Measurements from ENCODE around the gene ANKRD23. TPM values are rescaled to one million over a fixed set of nuclear protein-coding genes. Genes with fewer than 3 reads are reported as not detected.

Gene ANKRD23
- polyA plus RNA-seq, 1 donor from 2014 or later, result 12.1 TPM

DNA sequence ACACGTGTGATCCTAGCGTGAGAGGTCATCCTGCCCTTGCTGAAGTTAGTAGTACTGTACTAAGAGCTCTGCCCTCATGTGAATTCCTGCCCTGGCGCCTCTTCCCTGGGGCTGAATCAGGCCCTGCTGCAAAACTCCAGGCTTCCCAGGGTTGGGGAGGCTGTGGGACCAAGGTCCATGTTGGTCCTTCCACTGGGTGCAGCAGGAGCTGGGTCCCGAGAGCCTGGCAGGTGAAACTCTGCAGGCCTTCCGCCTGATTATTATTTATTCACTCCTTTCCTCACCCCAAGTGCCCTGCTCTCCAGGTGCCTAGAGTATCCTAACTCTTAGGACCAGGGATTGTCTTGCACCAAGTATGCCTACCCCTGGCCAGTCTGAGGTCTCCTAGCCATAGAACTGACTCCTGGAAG, 33.0 kb downstream of the ANKRD23 start:
- Histone ChIP-seq H4K20me1 (ENCODE audit: insufficient read depth) (no peaks in the 10 kb centered on the region), H3K79me2 (replicated peaks; ENCODE audit: insufficient read depth, low read length) (no peaks in the 10 kb centered on the region), H2AFZ (ENCODE audit: low read depth, low read length) (no peak overlapping the region), H3K4me2 (ENCODE audit: low read length) (no peak overlapping the region), H3F3A (ENCODE audit: insufficient read depth, low read length, poor library complexity, severe bottlenecking) (no peaks in the 10 kb centered on the region), H3K9ac (ENCODE audit: low read length) (no peak overlapping the region), H3K27ac (ENCODE audit: low read length) (no peak overlapping the region), H3K4me3 (ENCODE audit: low read length) (no peak overlapping the region), H3K9me2 (ENCODE audit: insufficient read depth, low read length) (no peaks in the 10 kb centered on the region), H3K9me3 (ENCODE audit: low read length) (no peaks in the 10 kb centered on the region), H3K27me3 (ENCODE audit: insufficient read depth, low read depth, low read length) (no peaks in the 10 kb centered on the region), H3K36me3 (ENCODE audit: insufficient read depth, low read length) (no peaks in the 10 kb centered on the region)
- TF ChIP-seq POLR2AphosphoS5 (IDR thresholded peaks at IDR 0.05), result no peak
- no peak for TF ChIP-seq EP300 (conservative IDR thresholded peaks at IDR 0.05; ENCODE audit: poor library complexity, severe bottlenecking)
- no peak for TF ChIP-seq EZH2 (IDR thresholded peaks at IDR 0.05; ENCODE audit: borderline replicate concordance, insufficient read depth, low read length, poor library complexity, severe bottlenecking)
- TF ChIP-seq, protein P1, sequence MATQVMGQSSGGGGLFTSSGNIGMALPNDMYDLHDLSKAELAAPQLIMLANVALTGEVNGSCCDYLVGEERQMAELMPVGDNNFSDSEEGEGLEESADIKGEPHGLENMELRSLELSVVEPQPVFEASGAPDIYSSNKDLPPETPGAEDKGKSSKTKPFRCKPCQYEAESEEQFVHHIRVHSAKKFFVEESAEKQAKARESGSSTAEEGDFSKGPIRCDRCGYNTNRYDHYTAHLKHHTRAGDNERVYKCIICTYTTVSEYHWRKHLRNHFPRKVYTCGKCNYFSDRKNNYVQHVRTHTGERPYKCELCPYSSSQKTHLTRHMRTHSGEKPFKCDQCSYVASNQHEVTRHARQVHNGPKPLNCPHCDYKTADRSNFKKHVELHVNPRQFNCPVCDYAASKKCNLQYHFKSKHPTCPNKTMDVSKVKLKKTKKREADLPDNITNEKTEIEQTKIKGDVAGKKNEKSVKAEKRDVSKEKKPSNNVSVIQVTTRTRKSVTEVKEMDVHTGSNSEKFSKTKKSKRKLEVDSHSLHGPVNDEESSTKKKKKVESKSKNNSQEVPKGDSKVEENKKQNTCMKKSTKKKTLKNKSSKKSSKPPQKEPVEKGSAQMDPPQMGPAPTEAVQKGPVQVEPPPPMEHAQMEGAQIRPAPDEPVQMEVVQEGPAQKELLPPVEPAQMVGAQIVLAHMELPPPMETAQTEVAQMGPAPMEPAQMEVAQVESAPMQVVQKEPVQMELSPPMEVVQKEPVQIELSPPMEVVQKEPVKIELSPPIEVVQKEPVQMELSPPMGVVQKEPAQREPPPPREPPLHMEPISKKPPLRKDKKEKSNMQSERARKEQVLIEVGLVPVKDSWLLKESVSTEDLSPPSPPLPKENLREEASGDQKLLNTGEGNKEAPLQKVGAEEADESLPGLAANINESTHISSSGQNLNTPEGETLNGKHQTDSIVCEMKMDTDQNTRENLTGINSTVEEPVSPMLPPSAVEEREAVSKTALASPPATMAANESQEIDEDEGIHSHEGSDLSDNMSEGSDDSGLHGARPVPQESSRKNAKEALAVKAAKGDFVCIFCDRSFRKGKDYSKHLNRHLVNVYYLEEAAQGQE (IDR thresholded peaks at IDR 0.05; ENCODE audit: borderline replicate concordance), result no peak
- no peak for TF ChIP-seq TAF1 (IDR thresholded peaks at IDR 0.05; ENCODE audit: low read depth)
- TF ChIP-seq SMC3 (conservative IDR thresholded peaks at IDR 0.05; ENCODE audit: poor library complexity), result no peak
- TF ChIP-seq, protein P2, sequence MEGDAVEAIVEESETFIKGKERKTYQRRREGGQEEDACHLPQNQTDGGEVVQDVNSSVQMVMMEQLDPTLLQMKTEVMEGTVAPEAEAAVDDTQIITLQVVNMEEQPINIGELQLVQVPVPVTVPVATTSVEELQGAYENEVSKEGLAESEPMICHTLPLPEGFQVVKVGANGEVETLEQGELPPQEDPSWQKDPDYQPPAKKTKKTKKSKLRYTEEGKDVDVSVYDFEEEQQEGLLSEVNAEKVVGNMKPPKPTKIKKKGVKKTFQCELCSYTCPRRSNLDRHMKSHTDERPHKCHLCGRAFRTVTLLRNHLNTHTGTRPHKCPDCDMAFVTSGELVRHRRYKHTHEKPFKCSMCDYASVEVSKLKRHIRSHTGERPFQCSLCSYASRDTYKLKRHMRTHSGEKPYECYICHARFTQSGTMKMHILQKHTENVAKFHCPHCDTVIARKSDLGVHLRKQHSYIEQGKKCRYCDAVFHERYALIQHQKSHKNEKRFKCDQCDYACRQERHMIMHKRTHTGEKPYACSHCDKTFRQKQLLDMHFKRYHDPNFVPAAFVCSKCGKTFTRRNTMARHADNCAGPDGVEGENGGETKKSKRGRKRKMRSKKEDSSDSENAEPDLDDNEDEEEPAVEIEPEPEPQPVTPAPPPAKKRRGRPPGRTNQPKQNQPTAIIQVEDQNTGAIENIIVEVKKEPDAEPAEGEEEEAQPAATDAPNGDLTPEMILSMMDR (IDR thresholded peaks at IDR 0.05; ENCODE audit: poor library complexity, severe bottlenecking), result no peak
- TF ChIP-seq RAD21 (conservative IDR thresholded peaks at IDR 0.05), result no peak
- TF ChIP-seq MXI1 (conservative IDR thresholded peaks at IDR 0.05; ENCODE audit: poor library complexity, severe bottlenecking), result no peak

DNA sequence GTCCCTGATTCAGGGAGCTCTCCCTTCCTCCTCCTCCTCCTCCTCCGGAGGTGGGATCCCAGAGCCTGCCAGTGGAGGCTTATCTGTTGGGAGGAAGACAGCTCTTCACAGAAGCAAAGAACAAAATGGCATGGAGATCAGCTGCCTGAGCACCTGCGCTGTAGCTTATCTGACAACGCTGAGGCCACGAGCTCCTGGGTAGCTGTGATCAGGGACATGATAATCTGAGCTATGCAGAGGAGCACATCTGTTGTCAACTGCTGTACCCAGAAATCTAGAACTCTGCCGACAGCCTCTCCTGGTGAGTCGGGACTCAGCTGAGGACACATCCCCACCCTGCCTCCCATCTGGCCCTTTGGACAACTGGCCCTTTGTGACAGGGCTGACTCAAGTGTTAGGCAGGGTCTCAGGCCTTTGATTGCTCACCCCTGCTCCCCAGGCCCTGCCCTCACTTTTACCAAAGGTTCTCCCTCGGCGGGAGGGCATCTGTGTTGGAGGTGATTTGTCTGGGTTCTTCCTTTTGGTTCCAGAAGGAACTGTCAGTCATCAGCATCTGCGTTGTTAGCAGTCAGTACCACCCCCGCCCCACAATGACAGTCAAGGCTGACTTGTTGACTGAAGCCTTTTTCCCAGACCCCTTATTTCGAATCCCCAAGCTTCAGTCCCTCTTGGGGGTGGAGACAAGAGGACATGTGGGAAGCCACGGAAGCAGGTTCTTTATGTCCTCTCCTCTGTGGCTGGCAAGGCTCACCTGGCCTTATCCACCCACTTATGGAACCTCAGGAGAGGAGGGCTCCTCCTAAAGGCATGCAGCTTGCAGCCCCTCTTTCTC, 33.7 kb downstream of the ANKRD23 start:
- Histone ChIP-seq H3K4me2 (ENCODE audit: low read length) (no peak overlapping the region), H3K27ac (ENCODE audit: low read length) (no peak overlapping the region), H2AFZ (ENCODE audit: low read depth, low read length) (no peak overlapping the region), H3K9me3 (ENCODE audit: low read length) (no peaks in the 10 kb centered on the region), H3K9ac (ENCODE audit: low read length) (no peak overlapping the region), H3K4me3 (ENCODE audit: low read length) (no peak overlapping the region), H3F3A (ENCODE audit: insufficient read depth, low read length, poor library complexity, severe bottlenecking) (no peaks in the 10 kb centered on the region), H3K27me3 (ENCODE audit: insufficient read depth, low read depth, low read length) (no peaks in the 10 kb centered on the region), H3K9me2 (ENCODE audit: insufficient read depth, low read length) (no peaks in the 10 kb centered on the region), H4K20me1 (ENCODE audit: insufficient read depth) (no peaks in the 10 kb centered on the region), H3K36me3 (ENCODE audit: insufficient read depth, low read length) (no peaks in the 10 kb centered on the region), H3K79me2 (replicated peaks; ENCODE audit: insufficient read depth, low read length) (no peaks in the 10 kb centered on the region)
- TF ChIP-seq SMC3 (conservative IDR thresholded peaks at IDR 0.05; ENCODE audit: poor library complexity) (no peak), POLR2AphosphoS5 (IDR thresholded peaks at IDR 0.05) (no peak), EZH2 (IDR thresholded peaks at IDR 0.05; ENCODE audit: borderline replicate concordance, insufficient read depth, low read length, poor library complexity, severe bottlenecking) (no peak), RAD21 (conservative IDR thresholded peaks at IDR 0.05) (no peak), EP300 (conservative IDR thresholded peaks at IDR 0.05; ENCODE audit: poor library complexity, severe bottlenecking) (no peak), TAF1 (IDR thresholded peaks at IDR 0.05; ENCODE audit: low read depth) (no peak), MXI1 (conservative IDR thresholded peaks at IDR 0.05; ENCODE audit: poor library complexity, severe bottlenecking) (no peak)
- TF ChIP-seq, protein P1 (IDR thresholded peaks at IDR 0.05; ENCODE audit: borderline replicate concordance), result no peak
- TF ChIP-seq, protein P2 (IDR thresholded peaks at IDR 0.05; ENCODE audit: poor library complexity, severe bottlenecking), result no peak
